RPMI8226 (cell line): ENCODE measurements around the gene CMTM1.
"Not testable (repeated sequence)": the region's sequence is repeated elsewhere in the genome, so short reads cannot be mapped to it uniquely, and the experiment has no call there.

Experiments used
- DNase-seq: peaks from one replicate; pipeline ENCODE4 v3.0.0-alpha.2; 2015

CMTM1 gene

DNA sequence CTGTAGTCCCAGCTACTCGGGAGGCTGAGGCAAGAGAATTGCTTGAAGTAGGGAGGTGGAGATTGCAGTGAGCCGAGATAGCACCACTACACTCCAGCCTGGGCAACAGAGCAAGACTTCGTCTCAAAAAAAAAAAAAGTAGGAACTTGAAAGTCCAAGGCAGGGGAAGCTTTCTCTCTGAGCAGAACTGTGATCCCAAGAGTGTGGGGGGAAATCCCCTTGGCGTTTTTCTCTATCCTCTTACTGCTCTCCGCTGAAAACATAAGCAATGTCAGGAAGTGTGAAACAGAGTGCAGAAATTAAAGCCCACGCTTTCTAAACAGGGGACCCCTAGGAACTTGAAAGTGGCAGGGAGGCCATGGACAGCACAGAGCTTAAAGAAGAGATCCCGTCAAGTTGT is 28.5 kb downstream of the CMTM1 start:
- no peak for DNase-seq

- not testable (repeated sequence) for DNase-seq
Observed at GRCh38 chr16:66596559-66596958, 30.3 kb downstream of the CMTM1 start.

DNA sequence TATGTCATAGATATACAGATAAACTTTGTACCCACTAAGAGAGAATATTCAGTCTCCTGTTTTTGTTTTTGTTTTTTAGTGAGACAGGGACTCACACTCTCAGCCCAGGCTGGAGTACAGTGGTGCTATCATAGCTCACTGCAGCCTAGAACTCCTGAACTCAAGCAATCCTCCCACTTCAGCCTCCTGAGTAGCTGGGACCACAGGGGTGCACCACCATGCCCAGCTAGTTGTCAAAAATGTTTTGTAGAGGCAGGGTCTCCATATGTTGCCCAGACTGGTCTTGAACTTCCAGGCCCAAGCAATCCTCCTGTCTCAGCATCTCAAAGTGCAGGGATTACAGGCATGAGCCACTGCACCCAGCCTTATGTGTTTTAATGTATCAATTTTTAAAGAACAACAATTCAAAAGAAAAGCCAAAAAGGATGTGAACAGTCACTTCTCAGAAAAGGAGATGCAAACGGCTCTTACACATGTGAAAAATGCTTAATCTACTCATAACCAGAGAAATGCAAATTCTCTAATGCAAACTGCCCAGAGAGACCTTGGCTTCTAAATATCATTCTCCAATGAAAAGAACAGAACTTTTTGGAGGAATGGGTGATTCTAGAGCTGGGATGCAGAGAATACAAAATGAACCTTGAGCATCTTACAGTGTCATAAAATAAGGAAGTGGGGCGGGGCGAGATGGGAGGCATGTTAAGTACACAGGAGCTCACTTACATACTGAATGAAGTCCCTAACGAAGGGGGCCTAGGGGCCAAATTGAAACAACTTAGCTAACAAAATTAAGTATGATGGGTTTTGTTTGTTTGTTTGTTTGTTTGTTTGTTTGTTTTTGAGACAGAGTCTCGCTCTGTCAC is 31.0 kb downstream of the CMTM1 start:
- DNase-seq = no peak

DNA sequence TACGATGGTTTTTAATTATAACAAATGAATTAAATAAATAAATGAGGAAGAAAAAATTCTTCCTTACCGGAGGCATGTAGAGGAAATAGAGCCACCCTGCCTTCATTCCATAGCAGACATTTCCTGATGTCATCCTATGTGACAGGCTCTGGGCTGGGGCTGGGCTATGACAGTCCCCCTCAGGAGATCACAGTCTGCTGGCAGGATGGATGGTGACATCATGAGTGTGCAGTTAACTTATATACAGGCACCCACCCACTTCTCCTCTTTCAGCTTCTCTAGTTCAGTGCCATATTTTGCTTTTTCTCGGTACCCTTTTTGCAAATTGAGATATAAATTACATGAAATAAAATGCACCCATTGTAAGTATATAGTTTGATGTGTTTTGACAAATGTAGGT is 31.9 kb downstream of the CMTM1 start:
- no peak for DNase-seq

GRCh38 chr16:66599726-66600125 is 33.5 kb downstream of the CMTM1 start:
- no peak for DNase-seq

DNA sequence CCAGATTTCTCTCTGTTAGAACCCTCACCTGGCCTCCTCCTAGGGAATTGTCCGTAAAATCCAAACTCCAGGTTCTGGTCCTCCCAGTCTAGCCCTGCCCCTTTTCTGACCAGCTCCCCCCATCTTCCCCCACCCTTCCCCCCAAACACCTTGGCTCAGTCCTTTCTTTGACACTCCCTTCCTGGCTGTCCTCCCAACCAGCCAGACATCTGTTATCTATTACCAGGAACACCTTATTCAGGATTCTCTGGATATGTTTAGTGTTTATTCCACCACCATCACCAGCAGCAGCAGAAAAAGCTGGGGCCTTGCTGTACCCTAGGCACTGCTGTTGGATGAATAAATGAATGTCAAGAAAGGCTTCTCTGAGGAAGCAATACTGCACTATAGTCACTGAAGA is 34.2 kb downstream of the CMTM1 start:
- DNase-seq = no peak

DNA sequence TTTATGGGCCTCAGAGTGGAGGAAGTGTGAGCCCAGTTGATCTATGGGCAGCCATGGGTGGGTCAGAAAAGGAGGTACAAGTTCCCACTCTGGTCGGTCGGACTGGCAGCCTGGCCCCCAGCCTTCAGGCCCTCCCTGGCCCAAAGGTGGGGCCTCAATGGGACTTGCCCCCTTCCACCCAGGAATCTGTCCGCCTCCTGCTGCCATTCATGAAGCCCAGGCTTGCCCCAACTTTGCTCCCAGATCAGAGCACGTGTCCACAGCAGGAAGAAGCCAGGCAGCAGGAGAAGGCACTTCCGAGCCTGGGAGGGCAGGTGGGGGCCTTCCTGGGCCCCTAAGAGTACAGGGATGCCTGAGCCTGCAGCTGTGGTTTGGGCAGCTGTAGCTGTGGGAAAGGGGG is 35.2 kb downstream of the CMTM1 start:
- DNase-seq = no peak

- peak; percentile 79 for DNase-seq
Observed at GRCh38 chr16:66603537-66604375, 37.5 kb downstream of the CMTM1 start.

GRCh38 chr16:66604376-66605176 is 38.3 kb downstream of the CMTM1 start, which contains the start of gene CMTM3:
TSS of gene CMTM3 (plus strand) at chr16:66604704. CDS start at chr16:66604806, 102 bp downstream.
- peak; percentile 63 for DNase-seq

DNA sequence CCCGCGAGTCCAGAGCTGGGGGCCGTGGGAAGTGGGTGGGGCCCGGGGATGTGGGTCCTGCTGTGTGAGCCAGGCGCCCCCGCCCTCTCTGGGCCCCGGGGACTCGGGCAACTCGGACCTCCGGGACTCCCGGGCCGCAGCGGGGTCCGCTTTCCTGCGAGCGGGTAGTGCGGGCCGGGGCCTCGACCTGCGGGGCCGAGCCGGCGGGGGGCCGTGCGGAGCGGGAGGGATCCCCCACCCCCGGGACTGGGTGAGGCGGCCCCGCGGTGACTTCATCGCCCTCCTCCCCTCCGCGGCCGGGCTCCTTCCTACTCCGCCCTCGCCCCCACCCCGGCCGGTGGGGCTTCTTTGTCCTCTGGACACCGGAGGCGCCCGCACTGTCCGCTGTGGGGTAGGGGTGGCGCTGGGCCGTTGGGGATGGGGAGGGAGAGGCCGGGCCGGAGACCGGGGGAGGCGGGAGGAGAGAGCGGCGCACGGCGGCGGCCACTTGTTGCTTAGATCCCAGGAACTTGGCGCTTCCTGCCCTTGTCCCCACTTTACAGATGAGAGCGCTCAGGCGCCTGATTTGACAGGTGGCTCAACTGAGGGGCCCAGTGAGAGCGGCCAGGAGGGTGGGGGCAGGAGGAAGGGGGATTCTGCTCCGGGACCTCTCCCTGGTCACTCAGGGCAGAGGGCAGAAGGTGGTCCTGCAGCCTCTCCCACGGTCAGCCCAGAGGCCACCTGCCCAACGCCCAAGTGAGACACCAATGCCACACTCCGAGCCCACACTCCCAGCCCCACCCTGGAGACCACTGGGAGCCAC is 39.1 kb downstream of the CMTM1 start:
- no peak for DNase-seq

GRCh38 chr16:66605979-66606751 is 39.9 kb downstream of the CMTM1 start:
- DNase-seq = no peak

- DNase-seq = peak; percentile 94
Observed at GRCh38 chr16:66608241-66609138, 42.3 kb downstream of the CMTM1 start.

GRCh38 chr16:66609139-66609510 is 42.9 kb downstream of the CMTM1 start:
- DNase-seq = no peak

DNA sequence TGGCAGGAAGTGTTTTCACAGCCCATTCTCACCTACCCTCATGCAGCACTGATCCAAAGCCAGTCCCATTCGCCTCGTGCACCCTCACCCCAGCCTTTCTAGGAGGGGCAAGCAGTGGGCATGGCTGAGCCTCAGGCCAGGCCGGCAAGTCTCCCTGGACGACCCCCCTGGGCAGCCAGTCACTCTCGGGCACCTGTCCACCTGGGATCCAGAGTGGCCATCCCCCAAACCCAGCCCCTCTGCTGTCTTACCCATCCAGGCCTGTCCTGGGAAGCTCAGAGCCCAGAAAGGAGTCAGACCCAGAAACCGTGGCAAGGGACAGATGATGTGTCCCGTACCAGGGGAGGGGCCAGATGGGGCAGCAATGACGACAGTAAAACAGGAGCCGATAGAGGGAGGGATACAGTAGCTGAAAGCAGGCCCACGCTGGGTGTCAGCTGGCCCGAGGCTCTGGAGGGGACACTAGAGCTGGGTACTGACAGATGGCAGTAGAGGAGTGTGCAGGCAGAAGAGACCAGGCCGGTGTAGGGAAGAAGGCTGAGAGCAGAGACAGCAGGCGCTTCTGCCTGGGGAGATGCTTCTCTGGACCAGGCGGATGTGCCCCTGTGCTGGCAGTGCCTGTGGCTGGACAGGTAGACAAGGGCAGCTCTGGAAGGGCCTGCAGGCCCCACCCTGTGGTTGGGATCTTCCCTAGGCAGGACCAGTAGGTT is 44.0 kb downstream of the CMTM1 start:
- DNase-seq = no peak

DNA sequence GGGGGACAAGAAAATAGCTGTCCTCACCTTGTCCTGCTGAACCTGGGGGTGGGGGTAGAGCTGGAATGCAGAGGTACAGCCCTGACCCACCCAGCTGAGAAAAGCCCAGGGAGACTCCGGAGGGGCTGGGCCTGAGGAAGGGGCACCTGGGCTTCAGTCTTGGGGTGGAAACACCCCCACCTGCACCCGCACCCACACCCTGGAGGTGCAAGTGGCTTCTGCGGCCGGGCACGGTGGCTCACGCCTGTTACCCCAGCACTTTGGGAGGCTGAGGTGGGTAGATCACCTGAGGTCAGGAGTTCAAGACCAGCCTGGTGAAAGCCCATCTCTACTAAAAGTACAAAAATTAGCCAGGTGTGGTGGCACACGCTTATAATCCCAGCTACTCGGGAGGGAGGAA is 45.7 kb downstream of the CMTM1 start:
- not testable (repeated sequence) for DNase-seq

DNA sequence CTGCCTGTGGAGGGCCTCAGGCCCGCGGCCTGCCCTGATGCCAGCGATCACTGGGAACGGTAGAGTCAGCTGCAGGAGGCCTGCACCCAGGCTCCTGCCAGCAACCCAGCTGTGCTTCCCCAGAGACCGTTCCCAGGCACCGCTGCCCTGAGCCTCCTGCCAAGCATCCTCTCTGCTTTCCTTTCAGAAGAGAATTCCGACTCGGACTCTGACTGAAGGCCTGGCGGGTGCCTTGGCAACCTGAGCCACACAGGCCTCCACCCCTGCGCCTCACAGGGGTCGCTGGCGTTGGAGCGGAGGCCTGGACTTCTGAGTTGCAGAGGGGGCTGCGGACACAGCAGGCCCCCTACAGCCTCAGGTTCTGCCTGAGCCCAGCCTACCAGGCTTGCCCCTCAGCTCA is 46.2 kb downstream of the CMTM1 start:
- no peak for DNase-seq

DNA sequence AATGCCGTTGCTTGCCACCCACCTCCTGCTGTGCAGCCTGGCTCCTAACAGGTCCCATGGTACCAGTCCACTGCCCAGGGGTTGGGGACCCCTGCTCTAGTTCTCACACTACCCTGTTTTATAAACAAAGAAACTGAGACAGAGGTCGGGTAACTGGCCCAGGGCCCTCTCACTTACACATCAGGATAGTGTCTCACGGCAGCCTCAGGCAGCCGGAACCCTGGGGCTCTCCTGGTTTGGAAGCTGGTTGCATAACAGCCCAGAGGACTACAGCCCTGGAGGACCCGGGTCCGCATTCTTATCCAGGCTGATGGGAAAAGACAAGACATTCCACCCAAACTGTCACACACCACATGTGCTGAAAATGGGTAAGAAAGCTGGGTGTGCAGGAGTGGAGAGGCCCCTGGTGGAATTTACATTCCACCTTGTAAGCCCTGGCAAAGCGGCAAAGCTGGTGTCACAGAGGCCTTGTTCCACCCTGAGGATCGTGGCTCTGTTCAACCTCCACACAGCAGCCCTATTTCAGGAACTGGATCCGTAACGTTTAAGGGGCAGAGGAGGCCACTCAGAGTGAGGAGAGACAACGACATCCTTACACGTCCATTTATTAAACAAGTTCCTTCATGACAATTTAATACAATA is 48.0 kb downstream of the CMTM1 start:
- no peak for DNase-seq

DNA sequence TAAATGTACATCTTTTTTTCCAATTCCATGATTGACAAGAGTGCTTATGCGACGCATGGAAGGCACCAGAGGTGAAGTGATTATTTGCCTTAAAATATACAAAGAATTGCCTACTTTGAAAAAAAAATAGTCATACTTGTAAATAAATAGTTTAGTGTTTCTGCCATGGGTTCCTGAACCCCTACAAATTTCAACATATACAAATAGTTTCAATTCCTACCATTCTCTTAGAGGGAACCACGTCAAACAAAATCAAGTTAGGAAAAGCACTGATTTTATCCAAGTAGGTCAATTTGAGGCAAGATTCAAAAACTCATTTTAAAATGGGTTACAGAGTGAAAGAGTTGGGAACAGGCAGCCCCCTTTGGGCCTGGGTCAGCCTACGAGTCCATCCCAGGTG is 49.9 kb downstream of the CMTM1 start:
- no peak for DNase-seq

GRCh38 chr16:66616592-66616991 is 50.4 kb downstream of the CMTM1 start:
- no peak for DNase-seq
